ENCODE measurements around the gene EVI5L.

Gene EVI5L

GRCh38 chr19:7910321-7911161 is 80.5 kb downstream of the EVI5L start:
- DNase-seq (ENCODE audit: extremely low read depth in 1 of 2, low read depth in 1 of 2) = no peak

- no peak for DNase-seq (ENCODE audit: extremely low read depth in 1 of 2, low read depth in 1 of 2)
Observed at GRCh38 chr19:7911508-7912143, 81.6 kb downstream of the EVI5L start.

- DNase-seq (ENCODE audit: extremely low read depth in 1 of 2, low read depth in 1 of 2) = no peak
Observed at GRCh38 chr19:7912144-7912696, 82.2 kb downstream of the EVI5L start.

GRCh38 chr19:7912697-7913564 is 82.9 kb downstream of the EVI5L start:
- no peak for DNase-seq (ENCODE audit: extremely low read depth in 1 of 2, low read depth in 1 of 2)

GRCh38 chr19:7913652-7914051 is 83.6 kb downstream of the EVI5L start:
- no peak for DNase-seq (ENCODE audit: extremely low read depth in 1 of 2, low read depth in 1 of 2)

- DNase-seq (ENCODE audit: extremely low read depth in 1 of 2, low read depth in 1 of 2) = no peak
Observed at GRCh38 chr19:7914099-7914498, 84.1 kb downstream of the EVI5L start.
